M059J (cell line): ENCODE data around the gene RHBDD1. TPM values are rescaled to one million over a fixed set of nuclear protein-coding genes. Genes with fewer than 3 reads are reported as not detected.

Experiments
- DNase-seq: peaks from one replicate; pipeline ENCODE4 v3.0.0-alpha.2; 2012; ENCODE audit warnings: low read depth
- total RNA-seq: library from RNA; depleted of rRNA; stranded (reverse); fragments of >200 nt; shearing (Covaris generic); gene quantifications from 2 replicates; pipeline ENCODE4 v1.2.3, GENCODE V29; 2014

Gene RHBDD1
- total RNA-seq, 1 experiment from 2014 or later, result 11.6 TPM

DNA sequence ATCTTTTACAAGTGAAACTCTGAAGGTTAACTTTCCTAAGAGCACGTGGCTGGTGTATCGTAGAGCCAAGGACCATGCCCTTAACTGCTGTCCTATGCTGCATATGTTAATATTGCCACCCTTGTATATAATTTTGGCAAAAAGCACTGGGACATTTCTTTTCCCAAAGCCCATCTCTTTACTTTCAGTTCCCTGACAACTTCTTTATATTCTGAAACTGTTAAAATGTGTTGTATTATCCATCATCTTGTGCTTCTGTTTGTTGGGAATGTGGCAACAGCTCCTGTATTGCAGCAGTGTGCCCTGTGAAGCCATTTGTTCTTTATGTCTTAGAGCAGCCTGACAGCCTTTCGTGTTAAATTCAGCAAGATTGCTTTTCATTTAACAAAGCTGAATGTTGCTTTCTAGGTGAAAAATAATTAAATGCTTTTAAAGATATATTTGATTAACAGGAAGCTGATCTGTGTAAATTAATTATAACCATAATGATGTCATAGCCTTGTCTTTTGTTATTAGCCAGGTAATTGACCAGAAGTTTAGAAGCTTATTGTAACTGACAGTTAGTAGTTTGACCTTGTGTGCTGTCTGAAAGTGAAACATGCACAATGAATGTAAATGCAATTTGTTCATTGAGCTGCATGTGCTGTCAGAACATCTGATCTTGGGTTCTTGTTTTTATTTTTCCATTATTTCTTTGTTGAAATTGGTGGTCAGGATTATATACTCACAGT lies 9.7 kb downstream of the RHBDD1 start:
- no peak for DNase-seq

DNA sequence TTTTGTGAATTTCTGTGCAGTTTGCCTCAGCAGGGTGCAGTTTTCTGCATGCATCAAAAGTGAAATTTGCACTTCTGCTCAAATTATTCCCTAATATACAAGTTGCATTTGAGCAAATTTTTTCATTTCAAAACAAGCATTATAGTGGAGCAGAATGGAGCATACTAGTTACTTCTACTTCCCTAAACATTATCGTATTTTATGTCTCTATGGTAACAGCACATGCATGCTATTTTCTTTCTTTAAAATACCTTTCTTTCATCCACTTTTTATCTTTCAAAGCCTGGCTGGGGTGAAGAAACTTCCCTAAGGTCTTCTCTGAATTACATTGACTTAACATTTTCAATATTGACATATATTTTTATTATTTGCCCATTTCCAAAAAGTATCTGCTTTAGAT lies 11.2 kb downstream of the RHBDD1 start:
- no peak for DNase-seq

DNA sequence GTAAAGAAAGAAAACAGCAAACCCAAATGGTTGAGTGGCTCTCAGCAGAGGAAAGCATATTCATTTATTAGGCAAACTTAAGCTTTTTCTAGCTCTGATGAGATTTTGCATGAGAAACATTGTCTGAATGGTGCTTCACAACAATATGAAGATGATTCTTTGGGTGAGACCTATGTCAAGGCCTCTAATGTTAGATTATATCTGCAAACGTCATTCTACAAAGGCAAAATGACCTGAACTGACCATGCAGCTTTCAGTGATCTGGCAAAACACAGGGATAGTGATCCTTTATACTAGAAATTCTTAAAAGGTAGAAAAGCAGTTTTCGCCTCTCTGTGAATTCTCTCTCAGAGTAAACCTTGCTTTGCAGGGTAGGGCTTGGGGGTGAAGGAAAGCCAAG lies 11.7 kb downstream of the RHBDD1 start:
- DNase-seq, result no peak

DNA sequence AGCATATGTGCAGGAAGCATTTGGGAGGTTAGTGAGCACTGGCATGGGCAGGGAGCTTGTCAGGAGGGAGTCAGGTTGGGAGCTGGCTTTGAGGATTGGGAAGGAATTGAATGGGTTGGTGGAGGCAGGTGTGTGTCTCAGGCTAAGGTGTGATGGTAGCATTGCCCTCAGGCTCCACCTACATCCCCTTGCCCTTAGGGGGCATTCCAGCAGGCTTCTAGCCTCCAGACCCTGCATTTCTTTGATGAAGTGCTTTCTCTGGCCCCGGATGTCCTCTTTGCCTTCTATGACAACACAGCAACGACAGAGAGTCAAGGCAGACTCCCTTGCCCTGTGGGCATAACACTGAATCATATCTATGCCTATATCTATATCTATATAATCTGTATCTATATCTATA lies 13.5 kb downstream of the RHBDD1 start:
- DNase-seq, result no peak

DNA sequence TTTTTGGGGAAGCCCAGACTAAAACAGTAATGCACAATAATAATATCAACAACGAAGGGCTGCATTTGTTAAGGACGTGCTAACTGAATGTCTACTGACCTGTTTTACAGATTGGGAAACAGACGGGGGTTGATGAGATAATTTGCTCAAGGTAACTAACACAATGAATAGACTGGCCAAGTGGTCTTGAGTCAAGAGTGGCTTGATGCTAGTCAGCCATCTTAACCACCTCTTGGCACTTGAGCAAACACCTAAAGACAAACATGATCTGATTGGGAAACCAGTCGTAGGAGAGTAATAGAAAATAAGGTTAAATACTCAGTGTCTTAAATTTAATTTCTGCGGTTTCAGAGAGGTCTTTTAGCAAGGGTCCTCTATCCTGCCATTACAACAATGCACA lies 14.2 kb downstream of the RHBDD1 start:
- DNase-seq, result no peak

DNA sequence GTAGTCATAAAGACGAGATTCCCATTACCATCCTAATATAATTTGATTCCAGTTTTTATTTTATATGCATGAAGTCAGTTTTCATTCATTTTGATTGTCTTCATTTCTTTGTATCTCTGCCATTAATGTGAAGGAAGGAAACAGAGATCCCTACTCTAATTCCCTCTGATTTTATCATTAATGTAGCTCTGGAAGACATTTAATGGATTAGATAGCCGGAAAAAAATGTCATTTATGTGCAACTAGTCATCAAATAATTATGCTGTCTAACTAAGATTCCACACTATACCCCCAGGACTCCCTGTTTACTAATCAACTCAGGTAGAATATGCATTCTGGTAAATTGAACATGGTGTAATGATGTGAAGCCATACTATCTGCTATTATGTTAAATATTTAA lies 19.9 kb downstream of the RHBDD1 start:
- no peak for DNase-seq

DNA sequence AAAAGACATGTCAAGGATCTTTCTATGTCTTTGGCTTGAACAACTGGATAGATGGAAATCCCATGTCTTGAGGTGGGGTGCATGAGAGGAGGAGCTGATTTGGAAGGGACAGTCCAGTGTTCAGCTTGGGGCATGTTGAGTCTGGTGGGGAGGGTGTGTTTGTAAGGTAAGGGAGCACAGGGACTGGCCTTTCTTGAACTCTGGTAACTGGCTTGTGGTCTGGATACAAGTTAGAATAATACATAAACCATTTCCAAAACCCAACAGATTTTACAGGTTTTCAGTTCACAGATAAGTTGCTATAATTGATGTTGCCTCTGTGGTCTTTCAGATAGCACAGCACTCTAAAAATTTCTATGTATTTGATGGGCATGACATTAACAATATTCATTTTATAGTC lies 24.2 kb downstream of the RHBDD1 start:
- DNase-seq, result no peak

DNA sequence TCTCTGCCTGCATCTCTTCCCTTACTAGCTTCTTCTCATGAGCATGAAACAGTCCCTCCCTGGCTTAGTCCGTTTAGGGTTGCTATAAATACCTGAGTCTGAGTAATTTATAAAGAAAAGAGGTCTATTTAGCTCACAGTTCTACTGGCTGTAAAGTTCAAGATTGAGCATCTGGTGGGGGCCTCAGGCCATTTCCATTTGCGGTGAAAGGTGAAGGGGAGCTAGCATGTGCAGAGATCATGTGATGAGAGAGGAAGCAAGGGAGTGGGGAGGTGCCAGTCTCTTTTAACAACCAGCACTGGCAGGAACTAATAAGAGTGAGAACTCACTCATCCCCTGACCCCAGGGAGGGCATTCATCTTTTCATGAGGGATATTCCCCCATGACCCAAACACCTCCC lies 26.8 kb downstream of the RHBDD1 start:
- peak; percentile 58 for DNase-seq

DNA sequence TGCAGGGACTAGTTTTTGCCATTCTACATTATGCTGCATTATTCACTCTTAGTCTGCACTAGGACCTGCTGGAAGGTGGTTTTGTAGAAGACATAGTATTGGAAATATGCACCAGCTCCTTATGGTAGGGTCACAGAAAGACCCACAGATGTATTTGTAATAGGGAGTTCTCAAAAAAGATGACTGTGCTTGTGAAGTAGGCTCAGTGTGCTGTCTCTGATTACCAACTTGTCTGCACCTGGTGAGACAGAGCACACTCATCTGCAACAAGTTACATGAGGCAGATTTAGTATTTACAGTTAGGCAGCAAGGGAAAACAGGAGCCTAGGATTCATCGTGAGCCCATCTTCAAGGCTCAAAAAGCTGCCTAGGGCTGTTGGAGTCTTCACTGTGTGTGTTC lies 29.4 kb downstream of the RHBDD1 start:
- no peak for DNase-seq

DNA sequence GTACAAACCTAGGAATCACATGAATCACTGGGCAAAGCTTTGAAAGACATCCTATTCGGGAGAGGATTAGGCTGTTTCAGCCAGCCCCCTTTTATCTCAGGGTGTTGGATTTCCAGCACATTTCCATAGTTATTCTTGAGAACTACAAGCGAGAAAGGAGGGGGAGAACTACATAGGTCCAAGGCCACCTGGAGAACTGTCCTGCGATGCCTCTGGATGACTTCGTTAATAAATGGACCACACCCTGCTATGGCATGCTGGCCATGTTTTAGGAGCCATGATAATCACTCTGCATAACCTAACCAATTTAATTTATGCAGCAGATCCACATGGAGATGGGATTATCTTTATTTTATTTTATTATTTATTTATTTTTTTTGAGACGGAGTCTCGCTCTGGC lies 29.9 kb downstream of the RHBDD1 start:
- no peak for DNase-seq

DNA sequence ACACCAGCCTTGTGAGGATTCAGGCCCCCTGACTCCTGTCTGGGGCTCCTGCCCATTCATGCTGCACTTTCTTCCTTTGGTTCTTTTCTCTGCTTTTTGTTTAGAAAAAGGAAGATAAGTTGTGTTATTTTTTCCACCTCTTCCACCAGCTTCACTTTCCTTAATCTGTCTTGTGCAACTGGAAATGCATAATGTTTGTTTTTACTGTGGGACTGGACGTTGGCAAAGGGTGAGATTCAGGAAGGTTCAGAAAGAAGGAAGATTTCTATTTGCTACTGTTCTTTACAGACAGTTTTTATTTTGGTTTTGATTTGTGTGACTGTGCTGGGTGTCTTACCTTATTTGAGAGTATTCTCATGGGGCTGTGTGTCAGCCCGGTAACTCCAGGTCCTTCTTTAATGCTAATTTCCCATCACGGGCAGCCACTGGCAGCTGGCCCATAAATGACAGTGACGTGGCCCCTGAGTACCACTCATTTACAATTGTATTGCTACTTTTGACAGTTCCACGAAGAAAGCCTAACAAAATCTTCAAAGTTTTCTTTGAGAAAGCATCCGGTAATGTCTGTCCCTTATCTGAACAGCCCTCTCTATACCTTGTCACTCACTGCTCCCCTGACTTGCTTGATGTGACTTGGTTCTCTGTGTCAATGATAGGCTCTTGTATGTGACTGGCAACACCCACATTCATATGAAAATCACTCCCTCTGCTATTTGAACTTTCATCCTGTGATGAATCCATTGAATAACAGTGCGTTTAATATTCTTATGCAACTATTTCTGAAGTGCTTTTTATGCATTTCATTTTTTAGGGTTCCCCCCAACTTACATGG lies 32.7 kb downstream of the RHBDD1 start:
- DNase-seq, result no peak

DNA sequence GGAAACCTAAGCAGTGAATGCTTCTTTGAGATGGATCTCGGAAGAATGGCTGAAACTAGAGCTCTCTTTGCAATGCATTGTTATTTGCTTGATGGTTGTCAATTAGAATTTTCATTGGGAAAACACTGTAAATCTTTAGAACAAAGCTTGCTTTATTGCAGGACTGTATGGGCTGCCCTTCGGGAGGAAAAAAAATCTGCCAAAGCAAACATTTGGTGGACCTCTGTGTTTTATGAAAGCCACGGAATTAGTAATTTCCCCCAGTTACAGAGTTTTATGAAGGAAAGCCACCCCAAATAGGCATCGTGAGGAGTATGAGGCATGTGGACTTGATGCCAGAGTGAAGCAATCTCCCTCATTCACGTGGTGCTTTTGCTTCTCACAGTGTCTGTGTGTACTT lies 33.5 kb downstream of the RHBDD1 start:
- no peak for DNase-seq

DNA sequence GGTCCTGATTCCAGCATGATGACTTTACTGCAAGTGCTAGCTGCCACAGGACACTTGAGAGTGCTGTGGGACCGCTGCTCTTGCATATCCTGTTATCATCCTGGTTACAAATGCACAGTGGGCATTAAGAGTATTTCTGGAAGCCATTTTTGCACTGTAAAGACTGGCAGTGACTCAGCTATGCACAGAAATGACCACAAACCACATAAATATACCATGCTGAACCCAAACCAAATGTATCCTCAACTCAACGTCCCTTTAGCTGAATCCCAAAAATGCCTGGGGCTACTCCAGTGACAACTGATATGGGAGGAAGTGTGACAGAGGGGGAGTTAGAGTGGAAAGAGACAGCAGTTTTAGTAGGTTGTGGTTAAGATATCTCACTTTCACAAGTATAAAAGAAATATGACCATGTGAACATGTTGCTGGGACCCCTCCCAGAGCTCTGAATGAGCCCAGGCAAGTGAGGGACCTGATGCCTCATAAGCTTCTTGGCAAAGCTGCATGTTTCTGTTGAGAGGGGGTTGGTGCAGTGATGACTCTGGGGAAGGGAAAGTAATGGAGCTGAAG lies 37.3 kb downstream of the RHBDD1 start:
- DNase-seq, result peak; percentile 61

DNA sequence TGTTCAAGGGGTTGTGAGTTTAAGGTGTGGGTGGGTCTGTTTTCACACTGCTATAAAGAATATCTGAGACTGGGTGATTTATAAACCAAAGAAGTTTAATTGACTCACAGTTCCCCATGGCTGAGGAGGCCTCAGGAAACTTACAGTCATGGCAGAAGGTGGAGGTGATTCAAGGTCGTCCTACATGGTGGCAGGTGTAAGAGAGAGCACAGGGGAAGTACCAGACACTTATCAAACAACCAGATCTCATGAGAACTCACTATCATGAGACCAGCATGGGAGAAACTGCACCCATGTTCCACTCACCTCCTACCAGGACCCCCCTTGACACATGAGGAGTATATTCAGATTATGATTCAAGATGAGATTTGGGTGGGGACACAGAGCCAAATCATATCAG lies 38.0 kb downstream of the RHBDD1 start:
- DNase-seq, result no peak

DNA sequence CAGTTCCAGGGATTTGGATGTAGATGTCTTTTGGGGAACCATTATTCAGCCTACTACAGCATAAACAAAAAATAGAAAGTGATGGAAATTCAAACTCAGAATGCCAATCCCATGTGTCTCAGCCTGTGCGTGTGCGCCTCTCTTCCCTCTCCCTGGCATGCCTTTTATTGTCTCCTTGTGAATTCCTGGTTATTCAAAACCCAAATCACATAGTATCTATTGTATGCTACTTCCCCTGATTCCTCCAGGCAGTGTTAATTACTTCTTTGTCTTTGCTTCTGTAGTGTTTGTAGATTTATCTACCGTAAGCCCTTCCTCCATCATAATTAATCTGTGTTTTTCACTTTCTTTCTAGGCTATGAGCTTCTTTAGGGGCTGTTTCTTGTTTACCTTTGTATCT lies 38.9 kb downstream of the RHBDD1 start:
- no peak for DNase-seq

DNA sequence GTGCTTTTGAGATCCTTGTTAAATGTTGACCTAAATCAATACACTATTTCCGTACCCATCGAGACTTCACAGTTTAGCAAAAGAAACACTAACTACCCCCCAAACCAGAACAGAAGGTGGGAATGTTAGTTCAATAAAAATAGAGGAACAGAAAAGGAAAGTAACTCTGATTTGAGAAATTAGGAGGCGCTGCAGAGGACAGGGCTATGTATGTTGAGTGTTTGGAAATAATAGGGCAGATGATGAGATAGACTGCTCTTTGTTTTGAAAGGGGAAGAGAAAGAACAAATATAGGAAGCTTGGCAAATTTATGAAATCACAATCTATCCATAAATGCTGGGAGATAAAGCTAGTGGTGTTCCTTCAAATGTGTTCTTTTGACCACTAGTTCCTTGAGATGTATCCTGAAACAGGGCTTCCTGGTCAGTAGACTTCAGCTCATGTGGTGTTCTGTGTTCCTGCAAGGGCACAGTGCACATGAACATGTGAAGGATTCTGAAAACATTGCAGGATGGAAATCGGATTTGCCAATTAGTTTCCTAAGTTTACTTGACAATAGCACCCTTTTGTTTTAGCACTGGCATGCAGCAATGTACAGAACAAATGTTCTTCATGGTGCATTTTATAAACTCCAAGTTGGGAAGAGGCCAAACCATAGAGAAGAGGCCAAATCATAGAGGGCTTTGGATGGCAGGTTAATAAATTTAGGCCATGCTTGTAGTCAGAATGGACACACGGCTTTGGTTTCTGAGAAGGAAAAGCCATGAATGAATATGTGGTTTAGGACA lies 39.8 kb downstream of the RHBDD1 start:
- no peak for DNase-seq

DNA sequence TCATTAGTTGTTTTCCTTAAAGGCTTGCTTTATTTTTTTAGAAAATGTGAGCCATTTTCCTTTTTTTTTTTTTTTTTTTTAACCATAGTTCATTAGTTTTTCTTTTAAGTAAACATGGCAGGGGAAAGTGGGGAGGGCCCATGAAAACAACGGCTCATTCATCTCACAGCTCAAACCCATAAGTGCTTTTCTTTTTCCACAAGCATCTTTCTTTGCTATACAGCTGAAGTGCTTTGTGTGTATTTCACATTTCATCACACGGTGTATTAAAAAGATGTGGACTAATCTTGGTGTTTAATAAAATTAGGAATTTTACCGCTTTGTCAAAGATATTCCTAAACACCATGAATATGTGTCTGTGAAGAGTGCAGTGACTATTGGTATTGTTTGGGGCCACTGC lies 41.6 kb downstream of the RHBDD1 start:
- no peak for DNase-seq

DNA sequence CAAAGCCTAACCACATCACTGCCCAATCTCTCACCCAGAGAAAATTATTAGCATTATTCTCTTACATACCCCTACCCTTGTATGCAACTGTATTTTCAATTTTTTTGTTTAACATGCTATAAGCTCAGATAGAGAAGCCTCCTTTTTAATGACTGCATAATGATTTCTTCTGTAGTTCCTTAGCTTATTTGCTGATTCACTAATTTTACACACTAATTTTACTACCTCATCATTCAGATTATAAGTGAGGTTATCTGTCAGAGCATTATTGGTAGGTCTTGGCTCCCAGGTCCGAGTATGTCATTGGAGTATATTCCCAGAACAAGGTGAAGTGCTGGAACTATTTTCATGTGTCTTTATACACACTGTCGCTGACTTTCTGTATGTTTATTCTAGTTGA lies 45.4 kb downstream of the RHBDD1 start:
- DNase-seq, result no peak

DNA sequence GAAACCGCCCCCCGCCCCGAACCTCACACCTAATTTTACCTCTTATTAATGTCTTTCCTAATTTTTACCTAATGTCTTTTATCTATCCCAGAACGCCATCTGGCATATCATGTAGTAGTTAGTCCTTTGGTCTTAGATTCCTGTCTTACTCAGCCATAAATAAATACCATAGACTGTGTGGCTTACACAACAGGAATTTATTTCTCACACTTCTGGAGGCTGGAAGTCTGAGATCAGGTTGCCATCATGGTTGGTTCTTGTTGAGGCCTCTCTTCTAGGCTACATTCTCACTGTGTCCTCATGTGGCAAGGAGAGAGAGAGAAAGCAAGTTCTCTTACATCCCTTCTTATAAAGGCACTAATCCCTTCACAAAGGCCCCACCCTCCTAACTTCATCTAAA lies 46.8 kb downstream of the RHBDD1 start:
- no peak for DNase-seq

DNA sequence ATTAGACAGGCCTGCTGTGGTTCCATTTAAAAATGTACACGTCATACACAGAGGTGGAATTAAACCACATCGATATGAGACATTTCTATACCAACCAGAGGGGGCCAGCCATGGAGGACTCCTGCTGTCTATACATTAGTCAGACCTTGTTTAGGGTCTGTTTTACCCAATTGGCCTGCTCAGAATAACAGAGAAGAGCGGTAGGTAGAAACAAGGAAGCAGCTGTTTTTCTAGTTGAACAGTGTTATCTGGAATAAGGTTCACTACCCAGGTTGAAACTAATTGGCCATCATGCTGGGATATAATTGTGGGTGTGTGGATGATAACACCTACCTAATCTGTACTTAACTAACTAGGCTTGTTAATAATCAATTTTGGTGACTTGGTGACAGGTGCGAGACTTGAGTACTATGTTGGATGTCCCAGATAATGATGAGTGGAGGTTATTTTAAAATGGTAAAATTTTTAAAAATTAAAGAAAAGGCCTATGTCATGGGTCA lies 47.5 kb downstream of the RHBDD1 start:
- DNase-seq, result no peak

DNA sequence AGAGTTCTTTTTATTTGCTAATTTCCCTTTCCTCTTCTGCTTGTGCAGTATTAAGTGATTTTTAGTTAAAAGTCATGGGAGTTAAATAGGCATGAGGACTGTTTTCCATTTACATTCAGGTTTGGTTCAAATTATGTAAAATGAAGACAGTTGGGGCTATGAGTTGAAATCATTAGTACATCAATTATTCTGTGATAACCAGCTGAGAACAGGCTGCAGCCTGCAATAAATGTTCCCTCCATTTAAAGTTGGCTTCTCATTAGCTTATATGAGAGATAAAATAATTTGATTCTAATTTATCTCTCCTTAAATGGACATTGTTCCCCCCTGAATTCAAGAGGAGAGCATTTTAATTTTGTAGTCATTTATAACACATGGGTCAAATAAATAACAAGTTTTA lies 48.3 kb downstream of the RHBDD1 start:
- no peak for DNase-seq

DNA sequence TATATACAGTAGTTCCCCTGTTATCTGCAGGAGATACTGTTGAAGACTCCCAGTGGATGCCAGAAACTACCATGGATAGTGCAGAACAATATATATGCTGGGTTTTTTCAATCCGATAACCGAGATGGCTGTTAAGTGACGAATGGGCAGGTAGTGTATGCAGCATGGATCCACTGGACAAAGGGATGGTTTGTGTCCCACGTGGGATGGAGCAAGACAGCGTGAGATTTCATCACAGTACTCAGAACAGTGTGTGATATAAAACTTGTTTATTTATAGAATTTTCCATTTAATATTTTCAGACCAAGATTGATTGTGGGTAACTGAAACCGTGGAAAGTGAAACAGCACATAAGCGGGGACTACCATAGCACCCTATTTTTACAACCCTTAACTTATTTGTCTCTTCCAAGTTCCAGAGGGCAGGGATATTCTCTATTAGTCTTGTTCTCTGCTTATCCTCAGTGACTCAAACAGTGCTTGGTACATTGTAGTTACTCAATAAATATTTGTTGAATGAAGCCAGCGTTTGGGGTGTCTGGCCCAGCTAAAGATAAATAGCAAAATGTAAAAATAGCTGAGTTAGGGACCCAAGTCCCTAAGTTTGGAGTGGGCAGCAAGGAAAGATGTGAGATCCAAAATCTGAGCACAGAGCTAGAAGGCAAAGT lies 50.0 kb downstream of the RHBDD1 start:
- DNase-seq, result no peak
